ENCODE data around the gene FCSK.

GRCh38 chr16:70470141-70470926 is 15.9 kb downstream of the FCSK start:
- TF ChIP-seq CTCF (IDR thresholded peaks at IDR 0.05) = no peak
- TF ChIP-seq POLR2A (IDR thresholded peaks at IDR 0.05) = no peak

Data from uterus (tissue), 2 donors.